HG02763 (cell line): ENCODE measurements around the gene SMIM35.

ENCODE experiments used
- ATAC-seq: cut with Tn5 transposase; IDR thresholded peaks from one replicate; pipeline ENCODE4 v1.9.1; 2021; ENCODE audit warnings: mild to moderate bottlenecking, moderate library complexity; ENCODE audit not compliant: unreplicated experiment

SMIM35 gene

DNA sequence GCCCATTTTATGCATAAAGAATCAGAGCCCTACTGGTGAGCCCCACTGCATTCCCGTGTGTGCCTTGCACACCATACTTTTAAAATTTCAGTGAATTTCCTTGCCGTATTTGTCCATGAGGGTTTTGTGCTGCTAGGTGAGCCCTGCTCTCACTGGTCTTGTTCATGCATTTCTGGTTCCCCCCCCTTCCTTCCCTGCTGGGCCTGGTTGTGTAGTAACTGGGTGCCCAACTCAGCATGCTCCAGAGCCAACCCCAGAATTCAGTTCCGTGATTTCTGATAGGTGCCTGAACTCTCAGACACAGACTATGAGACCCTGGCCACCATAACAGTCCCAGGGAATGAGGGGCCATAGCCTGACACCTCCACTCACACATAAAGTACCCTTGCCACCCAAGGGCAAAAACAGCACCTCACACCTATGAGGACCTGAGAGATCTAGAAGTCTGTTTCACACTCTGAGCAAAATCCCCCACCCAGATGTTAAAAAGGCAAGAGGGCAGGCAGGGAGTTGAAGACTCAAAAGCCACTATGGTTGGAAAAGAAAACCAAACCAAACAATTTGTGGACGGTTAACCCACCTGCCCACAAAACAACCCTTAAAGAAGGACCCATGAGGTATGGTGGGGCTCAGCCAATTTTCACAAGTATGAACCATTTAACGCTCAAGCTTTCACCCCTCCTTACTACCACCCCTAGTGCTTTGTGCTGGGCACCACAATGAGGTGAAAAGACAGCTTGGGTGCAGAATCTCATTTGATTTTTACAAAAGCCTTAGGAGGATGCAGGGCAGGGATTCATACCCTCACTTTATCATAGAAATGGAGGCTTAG lies 117.4 kb downstream of the SMIM35 start:
- ATAC-seq: no peak

- no peak for ATAC-seq
These were observed 119.9 kb downstream of the SMIM35 start for GRCh38 chr11:117966908-117967307.

DNA sequence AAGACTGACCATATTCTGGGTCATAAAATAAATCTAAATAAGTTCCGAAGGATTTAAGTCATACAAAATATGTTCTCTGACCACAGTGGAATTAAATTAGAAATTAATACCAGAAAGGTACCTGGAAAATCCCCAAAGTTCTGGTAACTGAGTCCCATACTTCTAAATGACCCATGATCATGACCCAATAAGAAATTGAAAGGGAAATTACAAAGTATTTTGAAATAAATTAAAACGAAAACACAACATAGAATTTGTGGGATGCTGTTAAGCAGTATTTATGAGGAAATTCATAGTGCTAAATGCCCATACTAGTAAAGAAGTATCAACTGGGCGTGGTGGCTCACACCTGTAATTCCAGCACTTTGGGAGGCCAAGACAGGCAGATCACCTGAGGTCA lies 123.9 kb downstream of the SMIM35 start:
- ATAC-seq: no peak

DNA sequence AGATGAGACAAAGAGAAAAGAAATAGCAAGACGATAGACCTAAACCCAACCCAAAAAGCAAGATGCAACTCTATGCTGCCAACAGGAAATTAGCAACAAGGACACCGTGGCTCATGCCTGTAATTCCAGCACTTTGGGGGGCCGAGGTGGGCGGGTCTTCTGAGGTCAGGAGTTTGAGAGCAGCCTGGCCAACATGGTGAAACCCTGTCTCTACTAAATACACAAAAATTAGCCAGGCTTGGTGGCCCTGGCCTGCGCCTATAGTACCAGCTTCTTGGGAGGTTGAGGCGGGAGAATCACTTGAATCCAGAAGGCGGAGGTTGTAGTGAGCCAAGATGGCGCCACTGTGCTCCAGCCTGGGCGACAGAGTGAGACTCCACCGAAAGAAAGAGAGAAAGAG lies 124.9 kb downstream of the SMIM35 start:
- no peak for ATAC-seq

- ATAC-seq: no peak
These were observed 126.4 kb downstream of the SMIM35 start for GRCh38 chr11:117960406-117960805.

- no peak for ATAC-seq
These were observed 127.2 kb downstream of the SMIM35 start for GRCh38 chr11:117959438-117960149.

- ATAC-seq: no peak
These were observed 127.8 kb downstream of the SMIM35 start for GRCh38 chr11:117958949-117959348.
